Measurements from ENCODE around the gene LILRB1.

The LILRB1 gene

GRCh38 chr19:54654447-54655321 lies 24.4 kb downstream of the LILRB1 start:
- no peak for DNase-seq (ENCODE audit: extremely low spot score)
- POLR2A ChIA-PET, result no interaction called here
- CTCF ChIA-PET, result interaction anchor here (0.7 kb wide), 1 partner anchor 14 kb away, joined by 7 read pairs; no protein-coding TSS in a partner anchor
- TF ChIP-seq LEF1 (IDR thresholded peaks at IDR 0.05; ENCODE audit: borderline replicate concordance), result no peak
- no peak for TF ChIP-seq SP1 (IDR thresholded peaks at IDR 0.05)
- TF ChIP-seq TARDBP (IDR thresholded peaks at IDR 0.05), result no peak
- no peak for TF ChIP-seq FOXK2 (IDR thresholded peaks at IDR 0.05)
- TF ChIP-seq L3MBTL2 (conservative IDR thresholded peaks at IDR 0.05), result no peak
- no peak for TF ChIP-seq BHLHE40 (IDR thresholded peaks at IDR 0.05; ENCODE audit: borderline replicate concordance)
- TF ChIP-seq ZNF384 (IDR thresholded peaks at IDR 0.05), result no peak

- CTCF ChIA-PET, result no interaction called here
- no peak for DNase-seq (ENCODE audit: extremely low spot score)
- POLR2A ChIA-PET, result no interaction called here
- no peak for TF ChIP-seq ZNF384 (IDR thresholded peaks at IDR 0.05)
These were observed 29.0 kb downstream of the LILRB1 start for GRCh38 chr19:54659300-54659699.

GRCh38 chr19:54660306-54660705 lies 30.0 kb downstream of the LILRB1 start:
- TF ChIP-seq CTBP1 (IDR thresholded peaks at IDR 0.05; ENCODE audit: borderline replicate concordance), result no peak
- no peak for TF ChIP-seq HDGF (IDR thresholded peaks at IDR 0.05; ENCODE audit: borderline replicate concordance)
- no peak for TF ChIP-seq SP1 (IDR thresholded peaks at IDR 0.05)
- no peak for TF ChIP-seq FOXM1 (IDR thresholded peaks at IDR 0.05; ENCODE audit: borderline replicate concordance)
- no peak for TF ChIP-seq L3MBTL2 (conservative IDR thresholded peaks at IDR 0.05)
- no peak for TF ChIP-seq ELF4 (IDR thresholded peaks at IDR 0.05)
- TF ChIP-seq PKNOX1 (IDR thresholded peaks at IDR 0.05), result no peak
- no peak for TF ChIP-seq FOXA1 (IDR thresholded peaks at IDR 0.05)
- TF ChIP-seq FOXK2 (IDR thresholded peaks at IDR 0.05), result no peak
- TF ChIP-seq ARNT (IDR thresholded peaks at IDR 0.05), result no peak
- TF ChIP-seq TARDBP (IDR thresholded peaks at IDR 0.05), result no peak
- no peak for TF ChIP-seq NFRKB (IDR thresholded peaks at IDR 0.05)
- TF ChIP-seq SUZ12 (IDR thresholded peaks at IDR 0.05), result no peak
- no peak for TF ChIP-seq ZNF384 (IDR thresholded peaks at IDR 0.05)
- TF ChIP-seq LEF1 (IDR thresholded peaks at IDR 0.05; ENCODE audit: borderline replicate concordance), result no peak
- TF ChIP-seq BHLHE40 (IDR thresholded peaks at IDR 0.05; ENCODE audit: borderline replicate concordance), result no peak
- CTCF ChIA-PET, result no interaction called here

GRCh38 chr19:54660964-54661363 lies 30.7 kb downstream of the LILRB1 start:
- no peak for TF ChIP-seq NFRKB (IDR thresholded peaks at IDR 0.05)
- no peak for TF ChIP-seq TARDBP (IDR thresholded peaks at IDR 0.05)
- TF ChIP-seq L3MBTL2 (conservative IDR thresholded peaks at IDR 0.05), result no peak
- TF ChIP-seq SP1 (IDR thresholded peaks at IDR 0.05), result no peak
- no peak for TF ChIP-seq HDGF (IDR thresholded peaks at IDR 0.05; ENCODE audit: borderline replicate concordance)
- no peak for DNase-seq (ENCODE audit: extremely low spot score)

More at GRCh38 chr19:54660306-54660705, 30.0 kb downstream of the LILRB1 start:
- no peak for DNase-seq (ENCODE audit: extremely low spot score)
- POLR2A ChIA-PET, result no interaction called here

GRCh38 chr19:54661846-54662481 lies 31.7 kb downstream of the LILRB1 start:
- ChIA-PET CTCF (interaction anchor here (1.5 kb wide), 1 partner anchor 13 kb away, joined by 3 read pairs; no protein-coding TSS in a partner anchor), POLR2A (no interaction called here)
- TF ChIP-seq SP1 (IDR thresholded peaks at IDR 0.05), result no peak
- no peak for TF ChIP-seq PKNOX1 (IDR thresholded peaks at IDR 0.05)
- TF ChIP-seq FOXK2 (IDR thresholded peaks at IDR 0.05), result no peak
- TF ChIP-seq FOXA1 (IDR thresholded peaks at IDR 0.05), result no peak
- TF ChIP-seq L3MBTL2 (conservative IDR thresholded peaks at IDR 0.05), result no peak
- no peak for TF ChIP-seq ARNT (IDR thresholded peaks at IDR 0.05)
- TF ChIP-seq NFRKB (IDR thresholded peaks at IDR 0.05), result no peak
- TF ChIP-seq ELF4 (IDR thresholded peaks at IDR 0.05), result no peak
- no peak for TF ChIP-seq FOXM1 (IDR thresholded peaks at IDR 0.05; ENCODE audit: borderline replicate concordance)
- no peak for TF ChIP-seq HDGF (IDR thresholded peaks at IDR 0.05; ENCODE audit: borderline replicate concordance)
- no peak for TF ChIP-seq ZNF384 (IDR thresholded peaks at IDR 0.05)
- no peak for DNase-seq (ENCODE audit: extremely low spot score)

More at GRCh38 chr19:54660964-54661363, 30.7 kb downstream of the LILRB1 start:
- CTCF ChIA-PET, result interaction anchor here (1.5 kb wide), 1 partner anchor 14 kb away, joined by 3 read pairs; no protein-coding TSS in a partner anchor
- POLR2A ChIA-PET, result no interaction called here

- TF ChIP-seq PKNOX1 (IDR thresholded peaks at IDR 0.05) (no peak), ELF4 (IDR thresholded peaks at IDR 0.05) (no peak), FOXK2 (IDR thresholded peaks at IDR 0.05) (no peak)
- POLR2A ChIA-PET, result no interaction called here
- CTCF ChIA-PET, result no interaction called here
- DNase-seq (ENCODE audit: extremely low spot score), result no peak
These were observed 32.4 kb downstream of the LILRB1 start, which contains the start of gene LILRB4 for GRCh38 chr19:54662730-54663129. LILRB4 (plus strand) TSS chr19:54662985; CDS start chr19:54663034, 49 bp downstream.

Data from HEK293T (cell line).